K562 (cell line): ENCODE results near the gene ABHD16A. TPM values are rescaled to one million over a fixed set of nuclear protein-coding genes. Genes with fewer than 3 reads are reported as not detected.
A peak's percentile ranks its signal among the peaks of the same experiment; 100 is the strongest.

Experiments
- CREM ChIP-seq: IDR thresholded peaks from 2 replicates; pipeline ENCODE4 v1.6.1; 2014; ENCODE audit warnings: antibody characterized with exemption, low read depth
- EZH2 ChIP-seq: IDR thresholded peaks from 2 replicates; pipeline ENCODE4 v1.6.1; 2012; ENCODE audit warnings: low read depth, mild to moderate bottlenecking, inconsistent platforms, low read length, borderline replicate concordance
- FOXA3 ChIP-seq, 2 experiments: fragments of 450-650 bp in 1 of 2; sonication (generic) in 1 of 2; formaldehyde crosslinking; IDR thresholded peaks in 1 of 2; conservative IDR thresholded peaks in 1 of 2; 2 replicates each; pipeline versions ENCODE4 v1.4.0 to v1.8.0; 2020 to 2022; ENCODE audit warnings: mild to moderate bottlenecking in 2 of 2, missing genetic modification reagents in 1 of 2
- FOXK1 ChIP-seq: sonication (generic); formaldehyde crosslinking; IDR thresholded peaks from 2 replicates; pipeline ENCODE4 v1.8.0; 2022; ENCODE audit warnings: missing genetic modification reagents, mild to moderate bottlenecking, borderline replicate concordance
- MITF ChIP-seq: IDR thresholded peaks from 2 replicates; pipeline ENCODE4 v1.6.1; 2014; ENCODE audit warnings: antibody characterized with exemption
- MYNN ChIP-seq, 2 experiments: sonication (generic); formaldehyde crosslinking in 1 of 2; IDR thresholded peaks; 2 replicates each; pipeline versions ENCODE4 v1.5.0 to v1.6.1; 2016 to 2020; ENCODE audit warnings: antibody characterized with exemption in 1 of 2, missing genetic modification reagents in 1 of 2
- NR2C2 ChIP-seq, 2 experiments: fragments of 200-800 bp in 1 of 2; sonication (Bioruptor generic) in 1 of 2; sonication (generic) in 1 of 2; formaldehyde crosslinking in 1 of 2; IDR thresholded peaks; 2 replicates each; pipeline versions ENCODE4 v1.6.1 to v1.8.0; 2016 to 2022; ENCODE audit warnings: mild to moderate bottlenecking in 1 of 2, missing compliant biosample characterization in 1 of 2, missing genetic modification characterization in 1 of 2, missing genetic modification reagents in 1 of 2
- PREB ChIP-seq: sonication (generic); formaldehyde crosslinking; IDR thresholded peaks from 2 replicates; pipeline ENCODE4 v1.8.1; 2023; ENCODE audit warnings: mild to moderate bottlenecking, missing genetic modification reagents
- SP1 ChIP-seq: sonication (generic); formaldehyde crosslinking; IDR thresholded peaks from 2 replicates; pipeline ENCODE4 v1.8.1; 2022; ENCODE audit warnings: mild to moderate bottlenecking, missing genetic modification reagents
- TFAM ChIP-seq: fragments of 250-450 bp; sonication (Bioruptor Pico); conservative IDR thresholded peaks from 2 replicates; pipeline ENCODE4 v1.5.0; 2021; ENCODE audit warnings: mild to moderate bottlenecking, moderate library complexity
- TRIM25 ChIP-seq: fragments of 450-650 bp; IDR thresholded peaks from 2 replicates; pipeline ENCODE4 v1.7.0; 2016; ENCODE audit warnings: borderline replicate concordance
- YY1 ChIP-seq, 3 experiments: IDR thresholded peaks; 2 replicates each; pipeline ENCODE4 v1.6.1; 2011; ENCODE audit warnings: low read length in 2 of 3, mild to moderate bottlenecking in 2 of 3, moderate library complexity in 2 of 3, borderline replicate concordance in 1 of 3, control low read depth in 1 of 3, low read depth in 1 of 3; ENCODE audit not compliant: insufficient read depth in 3 of 3, insufficient replicate concordance in 2 of 3, control insufficient read depth in 1 of 3, insufficient read length in 1 of 3; ENCODE audit errors: extremely low read depth in 1 of 3
- polyA plus RNA-seq, 8 experiments: library from polyadenylated mRNA; depleted of rRNA in 4 of 8; stranded (reverse) in 5 of 8; unstranded in 3 of 8; fragments of >200 nt; fragmentation: Nextera tagmentation in 2 of 8; fragmentation: Illumina TruSeq in 1 of 8; extraction: Ambion mirVana in 2 of 8; extraction: Trizol in 1 of 8; gene quantifications; 2 replicates each; pipeline versions ENCODE4 v1.2.1 to v1.2.3, GENCODE V29; 2011 to 2014; ENCODE audit warnings: inconsistent platforms in 1 of 8, missing spikeins in 1 of 8
- total RNA-seq, 7 experiments: library from RNA; depleted of rRNA in 6 of 7; stranded (reverse); fragments of >200 nt in 6 of 7; fragmentation: Illumina TruSeq in 2 of 7; extraction: Trizol in 2 of 7; gene quantifications; 2 replicates each; pipeline versions ENCODE4 v1.2.1 to v1.2.3, GENCODE V29; 2011 to 2021; ENCODE audit warnings: low replicate concordance in 1 of 7

The ABHD16A gene
- total and polyA plus RNA-seq, 9 of the 15 experiments (the other 6 are each of a cell fraction or from before 2014, with no cell fraction given), result 25.8 to 120 (median 81.6) TPM

- peak; percentile 13 to 60; a peak in 2 of 4 replicates for TF ChIP-seq FOXA3 (CRISPR knock-in tag; conservative IDR thresholded peaks at IDR 0.05 in 1 of 2, IDR thresholded peaks at IDR 0.05 in 1 of 2)
- TF ChIP-seq MITF, result no peak
- no peak for TF ChIP-seq CREM
- TF ChIP-seq YY1 (IDR thresholded peaks at IDR 0.05; ENCODE audit: borderline replicate concordance in 1 of 3, control insufficient read depth in 1 of 3, extremely low read depth in 1 of 3, insufficient read depth in 3 of 3, insufficient read length in 1 of 3, insufficient replicate concordance in 2 of 3, low read depth in 1 of 3, low read length in 2 of 3), result peak in 2 of 3 experiments; percentile 80 to 85
- peak; percentile 77 for TF ChIP-seq MYNN (IDR thresholded peaks at IDR 0.05)
- no peak for TF ChIP-seq MYNN (CRISPR knock-in tag; IDR thresholded peaks at IDR 0.05)
- TF ChIP-seq PREB (CRISPR knock-in tag), result peak; percentile 46; the same call in 1 of the 2 replicates
- TF ChIP-seq EZH2, result no peak
- TF ChIP-seq TFAM (CRISPR knock-in tag), result no peak
- no peak; the same call in 1 of the 2 replicates for TF ChIP-seq NR2C2 (CRISPR knock-in tag; IDR thresholded peaks at IDR 0.05)
- no peak for TF ChIP-seq NR2C2 (tag; IDR thresholded peaks at IDR 0.05)
- TF ChIP-seq FOXK1, result no peak
- TF ChIP-seq TRIM25, result peak; percentile 75; the same call in 1 of the 2 replicates
- peak; percentile 86; the same call in 1 of the 2 replicates for TF ChIP-seq SP1 (CRISPR knock-in tag)
Measured at GRCh38 chr6:31660381-31661261, 42.5 kb downstream of the ABHD16A start, which contains the start of gene C6orf47 (continued).
